Erythroblast (primary cell): Measurements from ENCODE around the gene EFNB3.

ENCODE experiments used
- GATA1 ChIP-seq: IDR thresholded peaks from 2 replicates; pipeline ENCODE4 v1.6.1; 2011; ENCODE audit warnings: low read depth, mild to moderate bottlenecking, control low read depth, low read length, moderate library complexity
- POLR2A ChIP-seq: IDR thresholded peaks from 2 replicates; pipeline ENCODE4 v1.6.1; 2011; ENCODE audit warnings: mild to moderate bottlenecking, low read length

DNA sequence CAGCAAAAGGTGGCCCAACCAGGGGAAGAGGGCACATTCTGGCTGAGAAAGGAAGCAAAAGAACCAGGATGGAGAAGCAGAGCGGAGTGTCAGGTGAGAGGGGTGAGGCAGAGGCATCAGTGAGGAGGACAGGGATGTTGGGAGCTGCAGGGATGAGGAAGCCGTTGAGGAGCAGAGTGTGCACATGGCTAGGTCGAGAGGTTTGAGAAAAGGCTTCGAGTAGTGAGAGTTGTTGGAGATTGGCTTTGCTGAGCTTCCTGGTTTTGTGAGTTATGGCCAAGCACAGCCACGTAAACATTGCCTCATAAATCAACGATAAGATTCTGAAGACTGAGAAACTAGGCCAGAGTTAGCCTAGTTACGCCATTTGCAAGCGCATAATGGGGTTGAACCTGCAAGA lies 39.4 kb downstream of the EFNB3 start:
- TF ChIP-seq POLR2A: no peak
- TF ChIP-seq GATA1: no peak
